GM18861 (cell line): ENCODE data around the gene WASHC1.
"Not testable (repeated sequence)": the region's sequence is repeated elsewhere in the genome, so short reads cannot be mapped to it uniquely, and the experiment has no call there.

Experiments
- ATAC-seq: cut with Tn5 transposase; IDR thresholded peaks from one replicate; pipeline ENCODE4 v1.9.1; 2021; ENCODE audit not compliant: unreplicated experiment

WASHC1 gene

GRCh38 chr9:14129-14809 lies 15.0 kb downstream of the WASHC1 start:
- not testable (repeated sequence) for ATAC-seq

GRCh38 chr9:11206-11605 lies 18.1 kb downstream of the WASHC1 start:
- ATAC-seq, result not testable (repeated sequence)

- ATAC-seq, result not testable (repeated sequence)
These were observed 18.6 kb downstream of the WASHC1 start for GRCh38 chr9:10653-11053.

GRCh38 chr9:10207-10606 lies 19.0 kb downstream of the WASHC1 start:
- ATAC-seq, result not testable (repeated sequence)
